Measurements from ENCODE around the gene TPCN1.

TPCN1 gene

GRCh38 chr12:113340061-113340460 lies 118.8 kb downstream of the TPCN1 start:
- no peak for DNase-seq (ENCODE audit: low read depth)

- DNase-seq (ENCODE audit: low read depth), result no peak
These were observed 120.3 kb downstream of the TPCN1 start for GRCh38 chr12:113341535-113341934.

- no peak for DNase-seq (ENCODE audit: low read depth)
These were observed 124.1 kb downstream of the TPCN1 start for GRCh38 chr12:113345318-113345717.

- no peak for DNase-seq (ENCODE audit: low read depth)
These were observed 125.1 kb downstream of the TPCN1 start for GRCh38 chr12:113346353-113346752.

- no peak for DNase-seq (ENCODE audit: low read depth)
These were observed 125.8 kb downstream of the TPCN1 start for GRCh38 chr12:113347107-113347506.

- no peak for DNase-seq (ENCODE audit: low read depth)
These were observed 126.6 kb downstream of the TPCN1 start for GRCh38 chr12:113347892-113348291.

Data from activated T-helper 9 cell treated with anti-CD3 and anti-CD28 coated beads, Interleukin-2, amount 50 U/mL, for 16 hours (primary cell).